Femur (tissue), 1 donor: Measurements from ENCODE around the gene BICRAL.
"Not testable (repeated sequence)": the region's sequence is repeated elsewhere in the genome, so short reads cannot be mapped to it uniquely, and the experiment has no call there.

Experiments
- DNase-seq: peaks from one replicate; pipeline ENCODE4 v3.0.0-alpha.2; 2017

BICRAL gene

DNA sequence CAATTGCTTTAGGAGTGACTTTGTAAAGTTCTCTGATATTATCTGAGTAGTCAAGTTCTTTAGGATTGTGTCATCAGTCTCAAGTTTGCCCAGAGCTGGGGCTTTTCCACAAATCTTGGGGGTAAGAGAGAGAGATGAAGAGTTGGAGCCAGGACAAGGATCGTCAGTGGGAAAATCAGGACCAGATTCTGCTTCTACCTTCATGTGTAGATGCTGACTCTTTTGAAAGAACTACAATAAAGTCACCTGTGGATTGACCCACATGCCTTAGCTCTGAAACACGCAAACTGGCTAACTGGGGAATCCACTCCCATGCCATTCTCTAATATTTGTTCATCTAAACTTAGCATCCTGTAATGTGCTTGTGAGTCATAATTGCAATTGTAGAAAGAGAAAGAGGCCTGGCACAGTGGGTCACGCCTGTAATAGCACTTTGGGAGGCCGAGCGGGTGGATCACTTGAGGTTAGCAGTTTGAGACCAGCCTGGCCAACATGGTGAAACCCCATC lies 15.6 kb upstream of the BICRAL start:
- DNase-seq = no peak

DNA sequence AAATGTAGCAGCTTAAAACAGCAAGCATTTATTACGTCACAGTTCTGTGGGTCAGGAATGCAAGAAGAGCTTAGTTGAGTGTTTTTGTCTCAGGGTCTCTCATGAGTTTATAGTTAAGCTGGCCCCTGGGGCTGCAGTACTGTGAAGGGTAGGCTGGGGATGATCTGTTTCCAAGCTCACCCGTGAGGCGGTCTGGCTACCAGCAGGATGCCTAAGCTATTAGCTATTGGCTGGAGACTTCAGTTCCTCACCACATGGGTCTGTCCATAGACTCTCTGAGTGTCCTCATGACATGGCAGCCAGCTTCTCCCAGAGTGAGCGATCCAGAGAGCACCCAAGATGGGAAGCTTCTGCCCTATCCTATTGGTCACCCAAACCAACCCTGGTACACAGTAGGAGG lies 12.8 kb upstream of the BICRAL start:
- no peak for DNase-seq

DNA sequence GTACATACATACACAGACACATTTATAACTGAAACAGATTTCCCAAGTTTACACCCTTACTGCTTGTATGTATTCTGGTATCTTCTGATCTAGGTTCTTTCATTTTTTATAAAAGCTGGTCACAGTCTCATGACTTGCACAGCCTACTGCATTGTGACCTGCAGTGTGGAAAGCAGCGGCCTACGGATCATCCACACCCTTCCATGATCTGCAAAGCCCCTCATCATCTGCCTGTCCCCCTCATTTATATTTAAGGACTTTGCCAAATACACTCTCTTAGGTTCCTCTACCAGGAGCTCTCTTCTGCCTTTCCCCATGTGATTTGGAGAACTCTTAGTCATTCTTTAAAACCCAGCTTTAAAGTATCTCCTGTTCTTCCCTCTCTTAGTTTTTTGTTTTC lies 12.0 kb upstream of the BICRAL start:
- no peak for DNase-seq

DNA sequence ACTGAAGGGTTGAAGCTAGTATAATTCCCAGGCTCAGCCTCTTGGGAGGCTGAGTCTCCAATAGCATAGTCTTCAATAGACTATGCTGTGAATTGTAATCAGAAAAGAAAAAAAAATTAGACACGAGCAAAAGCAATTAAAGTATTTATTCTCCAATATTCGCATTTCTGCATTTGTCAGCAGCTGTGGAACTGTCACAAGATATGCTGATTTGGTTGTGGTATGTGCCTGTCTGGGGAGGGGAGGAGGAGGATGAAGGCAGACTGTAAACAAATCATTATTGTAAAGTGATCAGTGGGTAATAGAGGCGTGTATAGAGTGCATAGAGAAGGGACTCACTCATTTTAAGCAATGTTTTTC lies 10.1 kb upstream of the BICRAL start:
- DNase-seq = no peak

DNA sequence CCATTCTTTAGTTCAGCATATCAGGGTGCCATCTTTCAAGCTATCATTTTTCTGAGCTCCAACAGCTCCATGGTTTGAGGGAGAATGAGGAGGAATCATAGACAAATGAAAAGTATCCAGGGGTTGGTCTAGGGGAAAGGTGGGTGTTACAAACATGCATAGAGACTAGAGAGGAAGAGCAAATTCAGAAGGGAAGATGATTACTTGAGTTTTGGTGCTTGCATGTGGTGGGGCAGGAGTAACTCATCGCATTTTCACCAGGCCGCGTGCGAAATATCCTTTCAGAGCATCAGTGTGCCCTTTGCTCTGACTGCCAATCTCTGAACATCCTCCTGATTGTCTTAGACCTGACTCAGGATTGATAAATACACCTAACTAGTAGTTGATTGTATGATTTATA lies 7.7 kb upstream of the BICRAL start:
- DNase-seq = no peak

DNA sequence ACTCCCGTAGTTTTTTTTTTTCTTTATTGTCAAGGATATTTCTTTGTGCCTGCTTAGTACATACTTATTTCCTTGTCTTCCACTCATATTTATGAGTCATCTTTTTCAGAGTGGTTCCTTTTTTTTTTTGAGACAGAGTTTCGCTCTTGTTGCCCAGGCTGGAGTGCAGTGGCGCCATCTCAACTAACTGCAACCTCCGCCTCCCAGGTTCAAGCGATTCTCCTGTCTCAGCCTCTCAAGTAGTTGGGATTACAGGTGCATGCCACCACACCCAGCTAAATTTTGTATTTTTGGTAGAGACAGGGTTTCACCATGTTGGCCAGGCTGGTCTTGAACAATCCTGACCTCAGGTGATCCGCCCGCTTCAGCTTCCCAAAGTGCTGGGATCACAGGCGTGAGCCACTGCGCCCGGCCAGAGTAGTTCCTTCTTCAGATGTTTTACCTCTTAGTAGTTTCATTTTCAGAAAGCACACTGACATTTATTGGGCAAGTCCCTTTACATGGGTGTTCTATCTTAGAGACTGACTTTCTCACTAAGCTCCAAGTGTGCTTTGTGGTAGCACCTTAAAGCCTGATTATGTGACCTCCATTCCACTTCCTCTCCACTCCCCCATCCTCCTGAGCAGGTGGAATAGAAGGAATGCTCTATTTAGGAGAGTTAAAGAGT lies 6.9 kb upstream of the BICRAL start:
- DNase-seq = not testable (repeated sequence)

DNA sequence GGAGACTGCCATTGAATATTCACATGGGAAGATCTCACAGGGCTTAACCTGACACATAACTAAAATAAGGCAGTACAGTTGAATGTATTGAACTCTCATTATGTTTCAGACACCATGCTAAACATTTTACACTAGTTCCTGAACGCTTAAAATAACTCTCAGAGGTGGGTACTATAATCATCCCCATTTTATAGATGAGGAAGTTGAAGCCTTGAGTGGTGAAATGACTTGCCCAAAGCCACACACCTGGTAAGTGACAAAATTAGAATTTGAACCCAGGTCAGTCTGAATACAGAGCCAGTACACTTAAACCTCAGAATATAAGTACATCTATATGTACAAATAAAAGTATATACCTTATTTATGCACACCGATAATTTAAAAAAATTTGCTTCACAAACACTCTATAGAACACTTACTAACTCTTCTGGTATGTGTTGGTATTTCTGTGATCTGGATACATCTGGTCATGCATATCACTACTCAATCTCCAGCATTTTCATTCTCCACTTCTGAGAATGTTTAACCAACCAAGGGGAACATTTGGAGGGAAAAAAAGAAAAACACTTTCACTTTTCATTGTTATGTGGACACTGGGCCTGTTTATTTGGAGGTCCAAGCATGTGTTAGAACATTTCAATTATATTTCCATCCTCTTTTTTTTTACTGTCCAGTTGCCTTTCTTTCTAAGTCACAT lies 4.6 kb upstream of the BICRAL start:
- no peak for DNase-seq

DNA sequence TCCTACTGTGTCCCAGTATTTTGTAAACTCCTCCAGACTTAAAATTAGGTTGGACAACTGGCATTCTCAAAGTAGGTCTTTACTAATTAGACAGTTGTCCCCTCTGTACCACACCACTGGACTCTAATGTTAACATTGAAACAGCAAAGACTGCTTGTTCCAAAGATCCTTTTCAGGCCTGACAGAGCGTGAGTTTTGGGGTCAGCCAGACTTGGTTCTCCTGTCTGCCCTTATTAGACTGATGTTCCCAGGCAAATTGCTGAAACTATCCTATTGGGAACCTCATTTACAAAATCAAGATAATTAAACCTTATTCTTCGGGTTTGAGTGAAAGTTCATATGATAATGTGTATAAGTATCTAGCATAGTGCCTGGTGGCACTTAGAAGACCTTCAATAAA lies 3.7 kb upstream of the BICRAL start:
- DNase-seq = no peak

DNA sequence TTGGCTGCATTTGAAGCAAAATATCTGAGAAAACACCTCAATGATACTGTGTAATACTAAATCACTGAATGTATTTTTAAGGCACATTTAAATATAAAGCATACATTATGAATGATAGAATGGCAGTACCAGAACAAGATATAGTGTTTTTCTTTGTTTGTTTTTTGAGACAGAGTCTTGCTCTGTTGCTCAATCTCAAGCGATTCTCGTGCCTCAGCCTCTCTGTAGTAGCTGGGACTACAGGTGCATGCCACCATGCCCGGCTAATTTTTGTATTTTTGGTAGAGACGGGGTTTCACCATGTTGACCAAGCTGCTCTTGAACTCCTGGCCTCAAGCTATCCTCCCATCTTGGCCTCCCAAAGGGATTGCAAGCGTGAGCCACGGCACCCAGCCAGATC lies 2.3 kb upstream of the BICRAL start:
- DNase-seq = no peak

DNA sequence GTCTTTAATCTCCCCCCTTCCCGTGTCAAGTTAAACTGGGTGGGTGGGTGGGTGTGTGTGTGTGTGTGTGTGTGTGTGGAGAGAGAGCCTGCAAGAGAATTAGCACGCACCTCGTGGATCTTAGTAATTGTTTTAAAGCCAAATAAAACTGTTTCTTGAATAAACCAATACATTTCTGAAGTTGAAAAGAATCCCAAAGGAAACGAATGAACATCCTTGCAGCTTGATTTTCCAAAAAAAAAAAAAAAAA lies 381 bp upstream of the BICRAL start:
- no peak for DNase-seq

DNA sequence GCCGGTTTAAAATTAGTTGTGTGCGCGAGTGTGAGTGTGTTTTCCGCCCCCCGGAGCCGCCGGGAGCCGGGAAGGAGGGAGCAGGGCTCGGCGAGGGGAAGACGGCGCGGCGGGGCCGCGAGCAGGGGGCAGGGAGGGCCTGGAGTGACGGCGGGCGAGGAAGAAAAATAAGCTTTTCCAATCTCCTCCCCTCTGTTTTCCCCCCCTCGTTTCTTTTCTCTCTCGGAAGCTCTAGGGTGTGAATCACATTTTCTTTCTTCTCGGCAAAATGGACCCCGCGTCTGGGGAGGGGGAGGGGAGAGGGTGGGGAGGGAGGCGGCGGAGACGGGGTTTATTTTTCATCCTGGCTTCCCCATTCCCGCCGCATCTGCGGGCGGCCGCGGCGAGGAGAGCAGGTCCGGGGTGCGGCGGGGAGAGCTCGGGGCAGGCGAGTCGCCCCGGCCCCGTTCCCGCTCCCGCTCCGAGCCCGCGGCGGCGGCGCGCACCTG lies 881 bp downstream of the BICRAL start:
- peak; percentile 91 for DNase-seq

DNA sequence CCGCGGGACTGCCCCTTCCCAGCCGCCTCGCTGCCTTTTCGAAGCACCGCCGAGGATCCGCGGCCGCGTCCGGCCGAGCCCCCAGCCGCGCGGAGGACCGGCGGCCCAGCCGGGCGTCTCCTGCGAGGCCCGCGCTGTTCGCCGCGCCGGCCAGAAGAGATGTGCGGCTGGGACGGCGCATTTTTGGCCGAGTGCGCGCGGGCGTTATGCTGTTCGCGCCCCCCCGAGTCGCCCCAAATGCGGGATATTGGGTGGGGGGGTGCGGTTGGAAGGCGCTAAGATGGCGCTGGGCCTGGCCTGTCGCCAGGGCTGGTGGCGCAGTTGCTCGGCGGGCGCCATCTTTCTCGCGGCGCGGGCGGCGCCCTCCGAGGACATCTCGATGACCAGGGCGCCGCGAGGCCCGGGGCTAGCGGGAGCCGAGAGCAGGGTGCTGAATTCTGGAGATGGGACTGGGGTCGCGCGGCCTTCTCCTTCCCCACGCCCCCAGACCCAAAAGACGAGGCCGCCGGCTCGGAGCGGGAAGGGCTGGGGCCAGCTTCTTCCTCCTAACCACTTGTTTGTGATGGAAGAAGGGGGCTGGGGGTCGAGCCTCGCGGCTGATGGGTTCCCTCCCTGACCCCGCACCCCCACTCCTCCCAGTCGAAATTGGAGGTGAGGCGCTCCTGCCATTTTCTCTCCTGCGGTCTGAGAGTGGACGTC lies 1.5 kb downstream of the BICRAL start:
- DNase-seq = peak; percentile 88

DNA sequence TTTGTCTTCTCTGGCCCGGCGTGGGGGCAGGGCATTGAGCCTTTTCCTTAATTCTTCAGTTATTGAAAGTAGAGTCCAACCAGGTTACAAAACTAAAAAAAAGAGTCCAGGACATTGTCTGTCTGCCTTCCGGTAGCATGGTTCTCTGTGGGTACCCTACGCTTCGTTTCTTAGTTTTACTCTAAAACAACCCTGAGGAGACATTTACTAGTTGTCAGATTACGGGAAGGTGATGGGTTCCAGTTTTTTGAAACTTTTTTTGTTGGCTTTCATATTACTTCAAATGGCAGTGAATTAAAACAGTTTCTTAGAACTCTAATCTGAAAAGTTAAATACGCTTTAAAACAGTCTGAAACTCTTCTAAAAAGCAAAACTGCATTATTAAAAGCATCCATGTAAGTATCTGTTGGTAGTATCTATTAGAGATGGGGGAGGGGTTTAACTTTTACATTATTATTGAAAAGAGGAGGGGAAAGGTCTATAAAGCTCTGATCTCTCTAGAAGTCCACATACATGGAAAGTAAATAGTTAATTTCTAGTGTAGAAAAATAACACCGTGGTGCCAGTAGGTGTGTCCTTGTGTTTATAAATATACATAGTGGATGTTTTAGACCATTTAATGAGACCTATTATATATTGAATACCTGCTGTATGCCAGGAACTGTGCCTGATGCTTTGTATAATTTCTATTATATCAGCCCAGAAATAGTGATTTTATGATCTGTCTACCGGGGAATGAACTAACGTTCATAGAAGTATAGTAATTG lies 2.2 kb downstream of the BICRAL start:
- no peak for DNase-seq

DNA sequence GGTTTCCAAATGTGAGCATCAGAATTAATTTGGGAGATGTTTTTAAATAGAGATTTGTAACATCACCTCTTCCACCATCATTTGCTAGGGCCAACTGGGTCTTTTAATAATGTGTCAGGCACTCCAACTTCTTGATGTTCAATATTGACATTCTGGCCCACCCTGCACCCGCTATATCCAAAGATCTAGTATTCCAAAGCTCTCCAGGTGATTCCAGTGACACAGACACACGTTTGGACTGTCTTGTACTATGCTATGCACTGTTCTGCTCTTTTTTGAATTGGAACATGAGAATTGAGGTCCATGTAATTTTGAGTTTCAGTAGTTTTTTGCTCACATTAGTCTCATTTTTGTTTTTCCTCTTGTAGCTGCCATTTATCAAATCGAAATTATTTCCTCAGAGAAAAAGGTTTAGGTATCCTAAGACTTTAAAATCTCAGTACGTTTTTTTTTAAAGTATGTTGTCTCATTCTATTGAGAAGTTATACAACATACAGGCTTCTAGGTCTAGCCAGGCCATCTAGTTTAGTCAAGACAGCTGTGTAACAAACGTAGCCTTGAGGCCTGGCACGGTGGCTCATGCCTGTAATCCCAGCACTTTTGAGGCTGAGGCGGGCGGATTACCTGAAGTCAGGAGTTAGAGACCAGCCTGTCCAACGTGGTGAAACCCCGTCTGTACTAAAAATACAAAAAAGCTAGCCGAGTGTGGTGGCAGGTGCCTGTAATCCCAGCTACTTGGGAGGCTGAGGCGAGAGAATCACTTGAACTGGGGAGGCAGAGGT lies 3.1 kb downstream of the BICRAL start:
- no peak for DNase-seq

DNA sequence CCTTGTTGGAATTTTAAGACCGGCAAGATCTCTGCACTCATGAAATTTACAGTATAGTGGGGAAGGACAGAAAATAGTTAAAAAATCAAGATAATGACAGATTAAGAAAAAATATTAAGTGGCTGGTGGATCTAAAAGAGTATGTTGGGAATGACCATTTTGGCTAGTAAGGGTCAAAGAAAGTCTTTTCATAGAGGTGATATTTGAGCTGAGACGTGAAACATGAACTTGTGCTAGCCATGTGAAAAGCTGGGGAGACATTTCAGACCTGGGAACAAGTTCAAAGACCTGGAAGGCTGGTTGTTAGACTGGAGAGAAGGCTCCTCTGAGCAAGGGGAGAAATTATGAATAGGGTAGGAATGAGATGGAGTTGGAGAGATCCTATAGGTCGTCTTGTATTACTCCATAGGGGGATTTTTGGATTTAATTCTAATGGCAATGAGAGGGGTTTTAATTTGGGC lies 4.7 kb downstream of the BICRAL start:
- no peak for DNase-seq

DNA sequence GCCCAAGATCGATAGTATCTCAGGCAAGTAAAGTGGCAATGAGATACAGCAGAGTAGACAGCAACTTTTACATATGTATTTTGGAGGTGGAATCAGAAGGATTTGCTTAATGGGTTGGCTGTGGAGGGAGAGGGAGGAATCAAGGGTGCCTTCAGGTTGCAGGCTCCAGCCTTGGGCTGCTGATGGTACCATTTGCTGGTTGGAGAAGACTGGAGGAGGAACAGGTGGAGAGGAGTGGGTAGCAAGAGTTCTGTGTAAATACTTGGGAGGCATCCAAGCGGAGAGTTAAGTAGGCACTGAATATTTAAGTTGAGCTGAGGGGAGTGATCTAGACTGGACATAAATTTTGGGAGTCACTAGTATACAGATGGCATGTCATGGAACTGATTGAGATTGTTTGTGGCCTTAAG lies 5.2 kb downstream of the BICRAL start:
- DNase-seq = no peak

DNA sequence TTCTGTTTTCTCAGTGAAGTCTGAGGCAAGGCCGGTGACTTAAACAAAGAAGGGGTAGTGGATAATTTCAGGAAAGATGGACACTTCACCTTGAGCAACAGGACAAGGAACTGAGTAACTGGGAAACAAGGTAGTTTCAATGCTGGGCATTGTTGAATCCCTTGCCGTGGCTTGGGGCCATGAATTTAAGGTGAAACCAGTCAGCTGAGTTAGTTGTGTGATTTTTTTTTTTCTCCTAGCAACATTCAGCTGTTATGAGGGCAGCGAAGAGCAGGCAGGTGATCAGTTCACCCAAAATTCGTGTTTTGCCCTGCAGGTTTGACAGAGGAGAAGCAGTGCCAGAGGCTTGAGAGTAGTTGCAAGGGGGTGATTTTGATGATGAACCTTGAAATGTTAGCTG lies 6.8 kb downstream of the BICRAL start:
- DNase-seq = no peak

DNA sequence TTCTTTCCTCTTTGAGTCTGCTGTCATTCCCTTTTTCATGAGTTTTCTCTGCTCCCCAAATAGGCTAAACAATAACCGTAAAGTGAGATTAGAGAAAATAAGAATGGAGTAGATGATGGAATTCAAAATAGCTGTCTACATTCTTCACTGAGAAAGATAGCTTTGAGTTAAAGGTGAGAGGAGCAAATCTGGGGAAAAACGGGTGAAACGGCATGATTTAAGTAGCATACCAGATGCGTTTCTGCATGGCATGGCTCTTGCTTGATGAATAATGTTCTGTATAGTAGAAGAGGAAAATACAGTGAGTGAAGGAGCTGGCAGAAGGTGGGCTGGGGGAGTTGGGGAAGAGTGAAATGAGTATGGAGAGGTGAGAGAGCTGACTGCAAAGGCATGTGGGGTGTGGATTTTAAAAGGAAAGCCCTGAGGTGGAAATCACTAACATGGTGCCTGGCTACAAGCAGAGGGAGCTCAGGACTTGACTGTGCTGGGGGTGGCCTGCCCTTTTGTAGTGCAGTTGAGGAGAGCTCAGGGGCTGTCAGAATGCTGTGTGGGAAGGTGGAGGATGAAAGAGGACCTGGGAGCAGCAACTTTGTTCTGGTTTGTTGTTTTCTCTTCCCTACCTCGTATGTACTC lies 8.8 kb downstream of the BICRAL start:
- DNase-seq = no peak

DNA sequence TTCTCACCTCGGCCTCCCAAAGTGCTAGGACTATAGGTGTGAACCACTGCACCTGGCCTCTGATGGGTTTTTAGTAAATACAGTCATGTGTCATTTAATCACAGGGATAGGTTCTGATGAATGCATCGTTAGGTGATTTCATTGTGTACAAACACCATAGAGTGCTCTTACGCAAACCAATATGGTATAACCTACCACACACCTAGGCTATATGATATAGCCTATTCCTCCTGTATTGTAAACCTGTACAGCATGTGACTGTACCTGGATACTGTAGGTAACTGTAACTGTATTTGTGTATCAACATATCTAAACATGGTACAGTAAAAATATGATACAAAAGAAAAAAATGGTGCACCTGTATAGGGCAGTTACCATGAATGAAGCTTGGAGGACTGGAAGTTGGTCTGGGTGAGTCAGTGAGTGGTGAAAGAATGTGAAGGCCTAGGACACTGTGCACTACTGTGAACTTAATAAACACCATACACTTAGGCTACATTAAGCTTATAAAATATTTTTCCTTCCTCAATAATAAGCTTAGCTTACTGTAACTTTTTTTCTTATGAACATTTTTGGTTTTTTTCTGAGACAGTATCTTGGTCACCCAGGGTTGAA lies 10.0 kb downstream of the BICRAL start:
- no peak for DNase-seq

DNA sequence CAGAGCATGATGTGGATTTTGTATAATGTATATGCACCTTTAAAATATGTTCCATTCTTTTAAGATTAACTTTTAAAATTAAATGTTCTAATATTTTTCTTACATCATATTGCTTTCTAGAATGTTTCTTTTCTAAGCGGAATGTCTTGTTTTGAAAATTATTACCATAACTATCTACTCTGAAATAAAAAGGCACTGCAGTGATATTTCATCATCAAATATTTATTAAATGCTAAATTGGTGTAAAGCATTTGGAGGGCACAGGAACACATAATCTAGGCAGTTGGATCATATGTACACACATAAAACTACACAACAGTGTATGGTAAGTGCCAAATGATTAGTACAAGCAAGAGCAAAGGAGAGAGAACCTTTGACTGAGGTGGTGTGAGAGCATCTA lies 13.8 kb downstream of the BICRAL start:
- no peak for DNase-seq

DNA sequence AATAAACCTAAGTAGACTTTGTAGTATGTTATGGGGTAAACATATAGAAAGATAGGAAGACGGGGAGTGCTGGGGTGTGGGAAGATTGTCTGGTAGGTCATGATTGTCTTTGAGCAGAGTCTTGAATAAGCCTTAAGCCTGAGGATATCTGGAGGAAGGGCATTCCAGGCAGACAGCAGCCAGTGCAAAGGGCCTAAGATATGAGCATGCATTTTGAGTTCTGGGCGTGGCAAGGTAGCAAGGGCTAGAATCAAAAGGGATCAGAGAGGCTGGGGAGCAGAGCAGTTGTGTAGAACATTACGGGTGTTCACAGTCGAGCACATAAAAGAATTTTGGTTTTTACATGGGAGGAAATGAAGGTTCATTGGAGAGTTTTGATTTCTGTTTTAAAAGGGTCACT lies 14.3 kb downstream of the BICRAL start:
- DNase-seq = no peak

DNA sequence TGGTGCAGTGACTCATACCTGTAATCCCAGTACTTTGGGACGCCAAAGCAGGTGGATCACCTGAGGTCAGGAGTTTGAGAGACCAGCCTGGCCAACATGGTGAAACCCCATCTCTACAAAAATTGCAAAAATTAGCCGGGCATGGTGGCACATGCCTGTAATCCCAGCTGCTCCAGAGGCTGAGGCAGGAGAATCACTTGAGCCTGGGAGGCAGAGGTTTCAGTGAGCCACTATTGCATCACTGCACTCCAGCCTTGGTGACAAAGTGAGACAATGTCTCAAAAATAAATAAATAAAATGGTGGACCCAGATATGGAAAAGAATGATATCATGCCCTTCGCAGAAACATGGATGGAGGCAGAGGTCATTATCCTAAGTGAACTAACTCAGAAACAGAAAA lies 15.8 kb downstream of the BICRAL start:
- not testable (repeated sequence) for DNase-seq
